A204.1 (cell line): ENCODE data around the gene ARHGAP23.
"Not testable (repeated sequence)": the region's sequence is repeated elsewhere in the genome, so short reads cannot be mapped to it uniquely, and the experiment has no call there.

Source experiments
- FAIRE-seq: peaks from 2 replicates; lab custom pipeline; 2012; peaks lifted over from hg19 to GRCh38; lab: Jason Lieb, UNC

The ARHGAP23 gene

GRCh38 chr17:38421871-38422827 is 6.1 kb upstream of the ARHGAP23 start:
- FAIRE-seq, result no peak

DNA sequence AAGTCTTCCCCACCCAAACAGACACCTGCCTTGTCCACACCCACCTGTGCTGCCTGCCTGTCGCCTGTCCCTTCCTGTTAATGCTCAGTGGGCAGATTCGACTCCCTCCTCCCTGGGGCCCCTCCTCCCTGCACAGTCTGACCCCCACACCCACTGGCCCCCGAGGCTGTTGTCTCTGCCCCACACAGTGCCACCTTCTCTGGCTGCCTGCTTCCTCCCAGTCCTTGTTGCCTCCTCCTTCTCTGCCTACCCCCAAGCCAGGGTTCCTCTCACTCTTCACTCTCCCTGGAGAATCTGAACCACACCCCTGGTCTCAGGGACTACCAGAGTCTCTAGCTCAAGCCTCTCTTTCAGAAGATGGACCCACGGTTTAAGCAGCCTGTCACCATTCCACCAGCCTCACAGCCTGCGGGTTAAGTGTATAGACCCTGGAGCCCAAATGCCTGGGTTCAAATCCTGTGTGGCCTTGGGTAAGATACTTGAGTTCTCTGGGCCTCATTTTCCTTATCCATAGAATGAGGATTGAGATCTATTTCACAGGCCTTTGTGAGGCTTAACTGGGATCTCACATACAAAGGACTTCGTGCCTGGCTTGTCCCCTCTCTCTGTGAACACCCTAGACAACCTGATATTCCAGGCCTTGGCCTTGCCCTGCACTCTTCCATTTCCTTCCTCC is 3.8 kb upstream of the ARHGAP23 start:
- no peak for FAIRE-seq

DNA sequence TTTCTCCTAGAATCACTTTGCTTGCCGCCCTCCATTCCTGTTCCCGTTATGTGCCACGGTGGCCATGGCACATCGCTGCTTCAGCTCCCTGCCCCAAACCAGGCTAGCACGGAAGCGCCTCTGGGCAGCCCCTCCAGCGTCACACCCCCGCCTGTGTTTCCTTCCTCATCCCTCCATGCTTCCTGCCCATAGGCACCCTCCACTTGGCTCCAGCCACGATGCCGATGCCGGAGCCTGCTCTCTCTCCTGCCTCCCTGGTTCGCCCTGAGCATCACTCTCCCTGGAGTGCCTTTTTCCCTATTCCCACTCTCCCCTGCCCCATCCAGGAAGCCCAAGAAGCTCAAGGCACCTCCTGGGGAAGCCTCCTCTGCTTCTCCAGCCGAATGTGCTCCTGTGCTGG is 3.2 kb upstream of the ARHGAP23 start:
- FAIRE-seq, result no peak

GRCh38 chr17:38425744-38426143 is 2.5 kb upstream of the ARHGAP23 start:
- FAIRE-seq, result no peak

DNA sequence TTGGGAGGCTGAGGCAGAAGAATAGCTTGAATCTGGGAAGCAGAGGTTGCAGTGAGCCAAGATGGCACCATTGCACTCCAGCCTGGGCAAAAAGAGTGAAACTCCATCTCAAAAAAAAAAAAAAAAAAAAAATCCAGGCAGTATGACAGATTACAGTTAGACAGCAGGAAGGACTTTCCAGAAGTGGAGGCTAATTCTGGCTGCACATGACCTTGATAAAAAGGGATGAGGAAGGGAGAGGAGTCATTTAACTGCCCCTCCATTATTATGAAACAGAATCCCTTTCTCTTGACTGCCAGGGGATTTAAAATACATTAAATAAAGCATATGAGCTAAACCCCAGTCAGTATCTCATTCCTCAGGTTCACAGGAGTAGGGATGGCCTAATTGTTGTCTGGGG is 1.8 kb upstream of the ARHGAP23 start:
- FAIRE-seq, result no peak

- FAIRE-seq, result no peak
These were observed 909 bp upstream of the ARHGAP23 start for GRCh38 chr17:38427160-38427949.

DNA sequence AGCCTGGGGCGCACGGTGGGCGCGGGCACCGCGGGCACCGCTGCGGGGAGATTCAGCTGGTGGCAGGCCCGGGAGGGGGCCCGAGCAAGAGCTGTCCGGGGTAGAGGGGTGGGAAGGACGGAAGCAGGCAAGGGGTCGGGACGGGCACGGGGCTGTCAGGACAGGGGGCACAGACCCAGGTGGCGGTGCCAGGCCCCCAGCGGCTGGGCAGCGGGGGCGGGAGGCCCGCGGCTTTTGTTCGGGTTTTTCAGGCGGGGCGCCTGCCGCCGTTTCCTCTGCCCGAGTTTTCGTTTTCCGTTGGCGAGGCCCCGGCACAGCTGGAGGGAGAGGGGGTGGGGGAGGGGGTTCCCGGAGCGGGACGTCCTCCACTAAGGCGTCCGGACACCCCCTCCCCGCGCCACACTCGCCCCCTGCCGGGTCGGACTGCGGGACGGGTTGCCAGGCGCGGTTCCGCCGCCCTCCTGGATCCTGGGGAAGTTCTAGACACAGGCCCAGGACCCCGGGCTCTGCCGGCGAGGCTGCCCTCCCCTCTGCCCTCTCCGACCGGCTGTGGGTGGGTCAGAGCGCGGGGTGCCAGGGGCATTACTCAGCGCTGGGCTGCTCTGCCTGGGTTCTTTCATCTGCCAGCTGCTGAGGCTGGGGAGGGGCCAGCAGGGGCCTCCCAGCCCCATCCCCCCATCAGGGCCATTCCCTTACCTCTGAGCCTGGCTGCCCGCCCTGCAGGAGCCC is 543 bp downstream of the ARHGAP23 start:
- FAIRE-seq, result no peak

DNA sequence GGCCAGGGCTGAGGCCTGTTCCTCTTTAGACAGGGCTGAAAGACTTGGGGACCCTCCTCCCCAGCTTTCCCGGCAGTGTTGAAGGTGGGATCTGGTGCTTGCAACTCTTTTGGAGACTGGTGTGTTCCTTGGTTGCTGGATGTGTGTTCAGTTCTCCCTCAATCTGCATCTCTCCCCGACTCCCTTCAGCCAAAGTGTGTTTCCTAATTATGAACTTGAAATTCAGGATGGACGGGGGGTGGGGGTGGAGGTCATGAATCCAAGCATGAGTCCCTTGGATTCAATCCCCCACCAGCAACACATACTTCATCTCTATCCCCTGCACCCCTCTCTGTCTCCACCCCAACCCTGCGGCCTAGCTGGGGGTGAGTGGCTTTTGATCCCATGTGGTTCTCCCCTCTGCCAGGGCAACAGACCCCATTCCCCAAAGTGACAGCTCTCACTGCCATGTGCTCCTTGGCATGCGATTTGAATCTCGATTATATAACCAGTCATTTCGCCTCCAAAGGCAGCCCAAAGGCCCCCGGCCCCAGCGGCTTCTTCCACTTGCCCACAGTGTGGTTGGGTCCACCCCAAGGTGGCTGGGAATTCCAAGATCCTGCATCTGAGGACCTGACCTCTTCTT is 1.3 kb downstream of the ARHGAP23 start:
- FAIRE-seq, result no peak

DNA sequence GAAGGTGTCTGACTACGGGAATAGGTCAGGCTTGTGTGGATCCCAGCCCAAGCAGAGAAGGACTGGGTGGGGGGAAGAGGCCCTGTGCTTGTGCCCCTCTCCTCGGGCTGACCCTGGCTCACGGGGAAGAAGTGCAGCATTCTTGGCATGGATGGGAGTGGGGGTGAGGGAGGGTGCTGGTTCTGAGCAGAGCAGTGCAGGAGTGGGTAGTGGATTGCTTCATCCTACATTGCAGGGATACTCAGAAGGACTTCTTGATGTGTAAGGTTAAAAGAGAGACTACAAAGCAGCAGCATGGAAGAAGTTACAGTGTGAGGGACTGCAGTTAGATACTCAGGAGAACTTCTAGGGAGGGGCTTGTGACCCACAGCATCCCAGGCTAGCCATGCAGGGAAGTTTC is 2.1 kb downstream of the ARHGAP23 start:
- FAIRE-seq, result no peak

DNA sequence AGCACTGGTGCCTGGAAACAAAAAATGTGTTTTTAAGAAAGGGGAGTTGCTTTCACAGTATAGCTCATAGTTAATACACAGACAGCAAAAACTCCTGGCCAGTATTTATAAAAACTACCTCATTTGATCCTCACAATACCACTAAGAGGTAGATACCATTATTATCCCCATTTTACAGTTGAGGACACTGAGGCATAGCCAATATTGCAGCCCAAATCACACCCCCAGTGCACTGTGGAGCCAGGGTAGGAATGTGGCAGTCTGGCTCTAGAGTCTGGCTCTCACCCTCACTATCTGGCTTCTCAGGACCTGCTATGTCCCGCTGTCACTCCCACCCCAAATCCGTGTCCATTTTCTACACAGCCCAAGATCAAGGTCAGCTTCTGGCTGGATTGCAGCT is 2.6 kb downstream of the ARHGAP23 start:
- no peak for FAIRE-seq

DNA sequence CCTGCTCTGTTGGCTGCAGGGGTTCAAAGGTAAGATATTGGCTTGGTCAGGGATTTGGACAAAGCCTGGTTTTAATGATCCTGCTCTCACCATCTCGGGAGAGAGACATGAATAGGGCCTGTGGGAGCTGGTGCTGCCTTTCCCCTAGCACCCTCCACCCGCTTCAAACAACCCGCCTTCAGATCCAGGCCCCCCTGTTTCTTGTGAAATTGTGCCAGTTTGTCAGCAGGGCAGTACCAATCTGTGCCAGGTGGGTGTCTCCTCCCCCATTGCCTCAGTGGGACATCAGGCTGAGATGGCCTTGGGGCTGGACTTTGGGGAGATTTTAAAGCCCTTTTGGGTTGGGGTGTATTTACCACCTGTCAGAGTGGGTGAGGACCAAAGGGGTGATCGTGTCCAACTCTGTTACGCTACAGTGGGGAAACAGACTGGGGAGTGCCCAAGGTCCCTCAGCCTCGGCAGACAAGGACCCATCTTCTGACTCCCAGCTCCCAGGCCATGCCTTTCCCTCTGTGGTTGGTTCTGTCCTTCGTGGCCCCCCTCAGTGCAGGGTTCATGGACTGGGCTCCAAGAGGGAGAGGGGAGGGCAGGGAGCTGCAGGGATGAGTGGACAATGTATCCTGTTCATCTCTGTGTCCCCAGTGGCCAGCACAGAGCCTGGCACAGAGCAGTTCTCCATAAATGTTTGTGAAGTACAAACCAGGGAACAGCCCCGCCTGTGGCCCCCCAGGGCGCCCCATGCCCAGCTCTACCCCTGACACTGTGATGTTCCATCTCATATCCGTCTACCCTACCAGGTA is 3.3 kb downstream of the ARHGAP23 start:
- FAIRE-seq, result no peak

- no peak for FAIRE-seq
These were observed 6.0 kb downstream of the ARHGAP23 start for GRCh38 chr17:38434178-38434665.

DNA sequence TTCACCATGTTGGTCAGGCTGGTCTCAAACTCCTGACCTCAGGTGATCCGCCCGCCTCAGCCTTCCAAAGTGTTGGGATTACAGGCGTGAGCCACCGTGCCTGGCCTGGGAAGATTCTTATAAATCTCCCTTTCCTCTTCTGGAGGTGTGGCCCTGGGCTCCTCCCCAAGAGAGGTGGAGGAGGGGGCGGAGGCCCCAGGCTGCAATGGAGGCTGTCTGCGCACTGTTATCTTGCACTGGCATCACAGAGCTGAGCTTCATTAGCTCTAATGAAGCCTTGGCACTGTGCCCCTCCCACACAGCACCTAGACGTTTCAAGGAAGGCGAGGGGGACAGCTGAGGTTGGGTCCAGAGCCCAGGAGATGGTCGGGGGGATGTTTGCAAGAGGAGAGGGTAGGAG is 7.5 kb downstream of the ARHGAP23 start:
- no peak for FAIRE-seq

GRCh38 chr17:38436386-38436785 is 8.1 kb downstream of the ARHGAP23 start:
- FAIRE-seq, result no peak

- FAIRE-seq, result not testable (repeated sequence)
These were observed 9.0 kb downstream of the ARHGAP23 start for GRCh38 chr17:38437313-38437712.

DNA sequence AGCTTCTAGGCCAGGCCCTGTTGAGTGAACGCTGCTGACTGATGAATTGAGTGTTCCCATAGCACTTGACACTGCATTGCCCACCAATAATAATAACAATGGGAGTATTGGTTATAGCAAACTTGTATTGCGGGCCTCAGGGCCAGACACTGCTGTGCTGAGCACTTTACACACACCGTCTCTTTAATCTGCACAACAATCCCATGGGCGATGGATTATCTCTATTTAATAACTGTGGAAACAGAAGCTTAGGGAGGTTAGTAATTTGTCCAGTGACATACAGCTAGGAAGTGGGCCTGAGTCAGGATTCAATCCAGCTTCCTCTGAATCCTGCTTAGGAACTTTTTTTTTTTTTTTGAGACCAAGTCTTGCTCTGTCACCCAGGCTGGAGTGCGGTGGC is 11.2 kb downstream of the ARHGAP23 start:
- no peak for FAIRE-seq

GRCh38 chr17:38440614-38441397 is 12.5 kb downstream of the ARHGAP23 start:
- no peak for FAIRE-seq

DNA sequence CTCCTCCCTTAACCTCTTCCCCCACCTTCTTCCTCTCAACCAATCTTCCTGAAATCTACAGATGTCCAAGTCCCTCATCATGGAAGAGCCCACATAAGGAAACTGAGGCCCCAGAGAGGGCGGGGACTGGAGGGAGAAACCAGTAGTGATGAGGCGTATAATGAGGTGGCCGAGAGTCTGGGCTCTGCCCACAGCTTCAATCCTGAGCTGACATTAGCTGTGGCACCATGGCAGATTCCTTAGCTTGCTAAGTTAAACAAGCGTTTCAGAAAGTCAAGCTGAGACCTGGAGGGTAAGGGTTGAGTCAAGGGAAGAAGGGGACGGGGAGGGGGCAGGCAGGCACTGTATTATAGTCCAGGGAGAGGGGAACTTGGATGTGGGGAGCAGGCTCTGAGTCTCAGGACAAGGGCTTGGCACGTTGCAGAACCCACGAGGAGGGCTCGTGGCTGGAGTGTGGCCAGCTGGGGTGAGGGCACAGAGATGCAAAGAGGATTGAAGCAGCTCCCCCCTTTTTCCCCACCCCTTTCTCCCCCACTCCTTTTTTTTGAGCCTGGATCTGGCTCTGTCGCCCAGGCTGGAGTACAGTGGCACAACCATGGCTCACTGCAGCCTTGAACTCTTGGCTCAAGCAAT is 13.3 kb downstream of the ARHGAP23 start:
- no peak for FAIRE-seq

DNA sequence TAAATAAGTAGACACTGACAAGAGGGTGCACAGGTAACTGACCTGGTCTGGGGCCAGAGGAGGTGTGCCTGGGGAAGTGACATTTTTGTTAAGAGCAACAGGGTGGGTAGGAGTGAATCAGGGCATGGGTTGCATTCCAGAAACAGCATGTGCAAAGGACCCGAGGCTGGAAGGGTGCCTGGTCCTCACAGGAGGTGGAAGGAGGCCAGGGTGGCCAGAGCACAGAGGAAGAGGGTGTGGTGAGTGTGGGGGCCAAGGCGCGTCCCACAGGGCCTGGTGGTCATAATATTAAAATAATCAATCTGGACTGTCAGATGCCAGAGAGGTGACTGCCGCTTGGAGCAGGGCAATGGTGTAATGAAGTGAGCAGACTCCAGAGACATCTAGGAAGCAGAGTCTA is 14.3 kb downstream of the ARHGAP23 start:
- no peak for FAIRE-seq
